GM19023 (cell line): Measurements from ENCODE around the gene SLC35D2.
"Not testable (repeated sequence)": the region's sequence is repeated elsewhere in the genome, so short reads cannot be mapped to it uniquely, and the experiment has no call there.

Experiments
- ATAC-seq: cut with Tn5 transposase; IDR thresholded peaks from one replicate; pipeline ENCODE4 v1.9.1; 2021; ENCODE audit warnings: mild to moderate bottlenecking, moderate library complexity; ENCODE audit not compliant: unreplicated experiment

The SLC35D2 gene

GRCh38 chr9:96400132-96400910 lies 16.8 kb upstream of the SLC35D2 start:
- no peak for ATAC-seq

- no peak for ATAC-seq
Observed at GRCh38 chr9:96399325-96399633, 15.8 kb upstream of the SLC35D2 start.

GRCh38 chr9:96398582-96399324 lies 15.2 kb upstream of the SLC35D2 start:
- no peak for ATAC-seq

- ATAC-seq = no peak
Observed at GRCh38 chr9:96395964-96396363, 12.5 kb upstream of the SLC35D2 start.

GRCh38 chr9:96394832-96395496 lies 11.5 kb upstream of the SLC35D2 start:
- no peak for ATAC-seq

GRCh38 chr9:96392263-96392662 lies 8.8 kb upstream of the SLC35D2 start:
- ATAC-seq = no peak

- ATAC-seq = no peak
Observed at GRCh38 chr9:96391021-96391765, 7.7 kb upstream of the SLC35D2 start.

- ATAC-seq = no peak
Observed at GRCh38 chr9:96388144-96388543, 4.6 kb upstream of the SLC35D2 start.

- no peak for ATAC-seq
Observed at GRCh38 chr9:96386157-96386556, 2.6 kb upstream of the SLC35D2 start.

GRCh38 chr9:96382839-96383164 lies 709 bp downstream of the SLC35D2 start:
- ATAC-seq = no peak

GRCh38 chr9:96382175-96382574 lies 1.3 kb downstream of the SLC35D2 start:
- no peak for ATAC-seq

- ATAC-seq = no peak
Observed at GRCh38 chr9:96381696-96382095, 1.8 kb downstream of the SLC35D2 start.

GRCh38 chr9:96381125-96381524 lies 2.4 kb downstream of the SLC35D2 start:
- ATAC-seq = no peak

- no peak for ATAC-seq
Observed at GRCh38 chr9:96379461-96379860, 4.0 kb downstream of the SLC35D2 start.

GRCh38 chr9:96378187-96378586 lies 5.3 kb downstream of the SLC35D2 start:
- ATAC-seq = no peak

- no peak for ATAC-seq
Observed at GRCh38 chr9:96376891-96377874, 6.3 kb downstream of the SLC35D2 start.

GRCh38 chr9:96375507-96375906 lies 8.0 kb downstream of the SLC35D2 start:
- ATAC-seq = not testable (repeated sequence)

GRCh38 chr9:96367943-96368342 lies 15.6 kb downstream of the SLC35D2 start:
- ATAC-seq = no peak

GRCh38 chr9:96363175-96363967 lies 20.1 kb downstream of the SLC35D2 start:
- no peak for ATAC-seq
